HL-60 (cell line): ENCODE measurements around the gene DENND4B.

ENCODE experiments used
- POLR2AphosphoS5 ChIP-seq: IDR thresholded peaks from 2 replicates; pipeline ENCODE4 v1.6.1; 2012; ENCODE audit warnings: low read depth
- SPI1 ChIP-seq: IDR thresholded peaks from 2 replicates; pipeline ENCODE4 v1.6.1; 2012; ENCODE audit warnings: low read depth, mild to moderate bottlenecking, borderline replicate concordance
- TF ChIP-seq, protein P1 (sequence below): IDR thresholded peaks from 2 replicates; pipeline ENCODE4 v1.6.1; 2012; ENCODE audit warnings: low read depth; ENCODE audit not compliant: insufficient replicate concordance
- TF ChIP-seq, protein P2 (sequence below): IDR thresholded peaks from one replicate; pipeline ENCODE4 v1.5.1; 2011; ENCODE audit warnings: low read length, control low read depth, inconsistent platforms; ENCODE audit not compliant: insufficient read depth

DNA sequence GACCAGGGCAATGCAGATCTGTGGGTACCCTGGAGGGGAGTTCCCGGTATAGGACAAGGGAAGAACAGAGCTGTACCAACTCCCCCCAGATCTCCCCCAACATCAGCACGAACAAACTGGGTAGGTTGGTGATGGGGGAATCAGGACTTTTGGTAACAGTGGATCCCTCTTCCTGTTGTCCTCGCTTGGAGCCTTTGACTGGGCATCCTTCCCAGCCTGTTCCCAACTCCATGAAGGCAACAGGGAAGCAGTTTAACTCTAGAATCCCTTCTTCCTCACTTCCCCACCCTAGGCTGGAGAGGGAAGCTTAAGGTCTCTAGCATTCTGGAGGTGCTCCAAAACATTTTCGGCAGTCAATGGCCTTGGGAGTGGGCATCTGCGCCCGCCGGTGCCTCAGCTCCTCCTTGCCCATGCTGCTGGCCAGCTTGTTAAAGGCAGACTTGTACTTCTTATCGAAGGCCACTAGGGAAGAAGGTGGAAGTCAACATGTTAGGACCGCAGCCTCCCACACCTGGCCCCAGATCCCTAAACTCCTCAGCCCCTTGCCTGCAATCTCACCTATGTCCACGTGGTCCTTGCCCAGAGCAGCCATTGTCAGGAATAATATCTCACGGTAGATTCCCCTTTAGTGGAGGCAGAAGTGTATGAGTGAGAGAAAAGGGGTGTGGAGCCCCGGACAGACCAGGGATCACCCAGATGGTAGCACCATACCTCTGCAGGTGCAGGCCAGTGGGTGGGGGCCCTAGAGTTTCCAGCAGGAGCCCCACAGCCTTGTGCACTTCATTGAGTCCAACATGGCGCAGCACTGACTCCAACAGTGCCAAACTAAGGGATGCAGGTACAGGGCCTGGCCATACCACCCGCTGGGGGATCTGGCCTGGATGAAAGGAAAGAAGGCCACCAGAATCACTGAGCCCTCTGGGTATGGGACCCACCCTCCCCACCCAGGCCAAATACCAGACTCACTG, 16.3 kb downstream of the DENND4B start:
- no peak for TF ChIP-seq SPI1
- TF ChIP-seq, protein P1, sequence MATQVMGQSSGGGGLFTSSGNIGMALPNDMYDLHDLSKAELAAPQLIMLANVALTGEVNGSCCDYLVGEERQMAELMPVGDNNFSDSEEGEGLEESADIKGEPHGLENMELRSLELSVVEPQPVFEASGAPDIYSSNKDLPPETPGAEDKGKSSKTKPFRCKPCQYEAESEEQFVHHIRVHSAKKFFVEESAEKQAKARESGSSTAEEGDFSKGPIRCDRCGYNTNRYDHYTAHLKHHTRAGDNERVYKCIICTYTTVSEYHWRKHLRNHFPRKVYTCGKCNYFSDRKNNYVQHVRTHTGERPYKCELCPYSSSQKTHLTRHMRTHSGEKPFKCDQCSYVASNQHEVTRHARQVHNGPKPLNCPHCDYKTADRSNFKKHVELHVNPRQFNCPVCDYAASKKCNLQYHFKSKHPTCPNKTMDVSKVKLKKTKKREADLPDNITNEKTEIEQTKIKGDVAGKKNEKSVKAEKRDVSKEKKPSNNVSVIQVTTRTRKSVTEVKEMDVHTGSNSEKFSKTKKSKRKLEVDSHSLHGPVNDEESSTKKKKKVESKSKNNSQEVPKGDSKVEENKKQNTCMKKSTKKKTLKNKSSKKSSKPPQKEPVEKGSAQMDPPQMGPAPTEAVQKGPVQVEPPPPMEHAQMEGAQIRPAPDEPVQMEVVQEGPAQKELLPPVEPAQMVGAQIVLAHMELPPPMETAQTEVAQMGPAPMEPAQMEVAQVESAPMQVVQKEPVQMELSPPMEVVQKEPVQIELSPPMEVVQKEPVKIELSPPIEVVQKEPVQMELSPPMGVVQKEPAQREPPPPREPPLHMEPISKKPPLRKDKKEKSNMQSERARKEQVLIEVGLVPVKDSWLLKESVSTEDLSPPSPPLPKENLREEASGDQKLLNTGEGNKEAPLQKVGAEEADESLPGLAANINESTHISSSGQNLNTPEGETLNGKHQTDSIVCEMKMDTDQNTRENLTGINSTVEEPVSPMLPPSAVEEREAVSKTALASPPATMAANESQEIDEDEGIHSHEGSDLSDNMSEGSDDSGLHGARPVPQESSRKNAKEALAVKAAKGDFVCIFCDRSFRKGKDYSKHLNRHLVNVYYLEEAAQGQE, result no peak
- TF ChIP-seq, protein P2, sequence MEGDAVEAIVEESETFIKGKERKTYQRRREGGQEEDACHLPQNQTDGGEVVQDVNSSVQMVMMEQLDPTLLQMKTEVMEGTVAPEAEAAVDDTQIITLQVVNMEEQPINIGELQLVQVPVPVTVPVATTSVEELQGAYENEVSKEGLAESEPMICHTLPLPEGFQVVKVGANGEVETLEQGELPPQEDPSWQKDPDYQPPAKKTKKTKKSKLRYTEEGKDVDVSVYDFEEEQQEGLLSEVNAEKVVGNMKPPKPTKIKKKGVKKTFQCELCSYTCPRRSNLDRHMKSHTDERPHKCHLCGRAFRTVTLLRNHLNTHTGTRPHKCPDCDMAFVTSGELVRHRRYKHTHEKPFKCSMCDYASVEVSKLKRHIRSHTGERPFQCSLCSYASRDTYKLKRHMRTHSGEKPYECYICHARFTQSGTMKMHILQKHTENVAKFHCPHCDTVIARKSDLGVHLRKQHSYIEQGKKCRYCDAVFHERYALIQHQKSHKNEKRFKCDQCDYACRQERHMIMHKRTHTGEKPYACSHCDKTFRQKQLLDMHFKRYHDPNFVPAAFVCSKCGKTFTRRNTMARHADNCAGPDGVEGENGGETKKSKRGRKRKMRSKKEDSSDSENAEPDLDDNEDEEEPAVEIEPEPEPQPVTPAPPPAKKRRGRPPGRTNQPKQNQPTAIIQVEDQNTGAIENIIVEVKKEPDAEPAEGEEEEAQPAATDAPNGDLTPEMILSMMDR, result no peak
- no peak for TF ChIP-seq POLR2AphosphoS5
